Activated CD4-positive, alpha-beta T cell treated with anti-CD3 and anti-CD28 coated beads for 36 hours (primary cell): ENCODE results near the gene OSBPL7. TPM values are rescaled to one million over a fixed set of nuclear protein-coding genes. Genes with fewer than 3 reads are reported as not detected.

ENCODE experiments used
- ATAC-seq: fragments of 200-7000 bp; cut with Tn5 transposase; one replicate; pipeline ENCODE4 v1.10.0; 2021; ENCODE audit warnings: mild to moderate bottlenecking, moderate library complexity
- CTCF ChIA-PET: fragments of 350-600 bp; sonication (Branson Sonifier 250); formaldehyde crosslinking; loops from one replicate; lab custom pipeline; 2021; ENCODE audit warnings: antibody characterized with exemption; lab: Charles Lee
- POLR2A ChIA-PET: fragments of 350-600 bp; sonication (Branson Sonifier 250); formaldehyde crosslinking; loops from one replicate; lab custom pipeline; 2021; ENCODE audit warnings: antibody characterized with exemption, inconsistent platforms; lab: Charles Lee
- DNase-seq: peaks from one replicate; pipeline ENCODE4 v3.0.0-alpha.2; 2020
- H3K27ac Mint-ChIP-seq: one replicate; pipeline ENCODE4 v1.8.0; 2021; ENCODE audit warnings: mixed read lengths
- H3K27me3 Mint-ChIP-seq: one replicate; pipeline ENCODE4 v1.8.0; 2021; ENCODE audit warnings: mixed read lengths
- H3K36me3 Mint-ChIP-seq: one replicate; pipeline ENCODE4 v1.8.0; 2021; ENCODE audit warnings: low read depth, mixed read lengths
- H3K4me1 Mint-ChIP-seq: one replicate; pipeline ENCODE4 v1.8.0; 2021; ENCODE audit warnings: mixed read lengths
- H3K4me3 Mint-ChIP-seq: one replicate; pipeline ENCODE4 v1.8.0; 2021; ENCODE audit warnings: mild to moderate bottlenecking, moderate library complexity, mixed read lengths
- H3K9me3 Mint-ChIP-seq: one replicate; pipeline ENCODE4 v1.8.0; 2021; ENCODE audit warnings: low read depth, mixed read lengths
- intact Hi-C, 2 experiments: fragments of 100-400 bp; cut with DNase I in 1 of 2; cut with micrococcal nuclease in 1 of 2; formaldehyde crosslinking; loops; one replicate each; pipeline versions ENCODE4 v1.14.2 to v1.15.1; 2022 to 2024; cut with DNase I, micrococcal nuclease
- total RNA-seq, 2 experiments: library from RNA; stranded (reverse); gene quantifications; one replicate each; pipeline ENCODE4 v1.2.3, GENCODE V29; 2021

Gene OSBPL7
- total RNA-seq, 2 experiments from 2014 or later = 12.8 to 12.9 TPM

- Mint-ChIP-seq H3K27me3 (peaks cover 37% of the 10 kb centered on the region), H3K4me1 (peaks cover 5% of the 10 kb centered on the region), H3K27ac (no peak overlapping the region), H3K36me3 (no peaks in the 10 kb centered on the region), H3K4me3 (no peak overlapping the region), H3K9me3 (no peaks in the 10 kb centered on the region)
- ChIA-PET POLR2A (interaction anchor here (0.9 kb wide), 1 partner anchor 38 kb away, joined by 3 read pairs; no protein-coding TSS in a partner anchor), CTCF (interaction anchor here (0.8 to 19.9 kb wide), 5 partner anchors 9 to 28 kb away, joined by 3 to 414 read pairs (median 5); partner anchors contain the start of gene SCRN2)
- DNase-seq = no peak
- intact Hi-C loops = no loop called here
- no peak for ATAC-seq
Observed at GRCh38 chr17:47857551-47858455, 36.2 kb upstream of the OSBPL7 start.

GRCh38 chr17:47856830-47857229 is 35.2 kb upstream of the OSBPL7 start:
- ChIA-PET CTCF (interaction anchor here (1.2 to 19.9 kb wide), 3 partner anchors 8 to 29 kb away, joined by 4 to 414 read pairs (median 8); partner anchors contain the start of gene SCRN2), POLR2A (interaction anchor here (0.9 kb wide), 1 partner anchor 39 kb away, joined by 3 read pairs; no protein-coding TSS in a partner anchor)
- DNase-seq (no peak), ATAC-seq (no peak)
- H3K27me3 Mint-ChIP-seq = peaks cover 46% of the 10 kb centered on the region
- intact Hi-C loops = no loop called here
- H3K4me3 Mint-ChIP-seq = no peak overlapping the region
- no peak overlapping the region for H3K27ac Mint-ChIP-seq
- H3K4me1 Mint-ChIP-seq = peaks cover 7% of the 10 kb centered on the region
- no peaks in the 10 kb centered on the region for H3K36me3 Mint-ChIP-seq
- H3K9me3 Mint-ChIP-seq = no peaks in the 10 kb centered on the region

- no peaks in the 10 kb centered on the region for H3K9me3 Mint-ChIP-seq
- ATAC-seq (no peak), DNase-seq (no peak)
- peaks cover 9% of the 10 kb centered on the region for H3K4me1 Mint-ChIP-seq
- POLR2A ChIA-PET = no interaction called here
- H3K27ac Mint-ChIP-seq = no peak overlapping the region
- CTCF ChIA-PET = interaction anchor here (1.0 to 19.9 kb wide), 4 partner anchors 9 to 30 kb away, joined by 3 to 414 read pairs (median 5); partner anchors contain the start of gene SCRN2
- H3K36me3 Mint-ChIP-seq = no peaks in the 10 kb centered on the region
- H3K27me3 Mint-ChIP-seq = peaks cover 48% of the 10 kb centered on the region
- intact Hi-C loops = no loop called here
- no peak overlapping the region for H3K4me3 Mint-ChIP-seq
Observed at GRCh38 chr17:47855737-47856136, 34.1 kb upstream of the OSBPL7 start.

- POLR2A ChIA-PET = no interaction called here
- DNase-seq (no peak), ATAC-seq (no peak)
- peaks cover 15% of the 10 kb centered on the region for H3K4me1 Mint-ChIP-seq
- no peak overlapping the region for H3K4me3 Mint-ChIP-seq
- peaks cover 61% of the 10 kb centered on the region for H3K27me3 Mint-ChIP-seq
- CTCF ChIA-PET = interaction anchor here (0.6 to 19.9 kb wide), 6 partner anchors 11 to 91 kb away, joined by 3 to 414 read pairs (median 4); partner anchors contain the start of gene SCRN2
- intact Hi-C loops = no loop called here
- H3K36me3 Mint-ChIP-seq = no peaks in the 10 kb centered on the region
- H3K9me3 Mint-ChIP-seq = no peaks in the 10 kb centered on the region
- H3K27ac Mint-ChIP-seq = no peak overlapping the region
Observed at GRCh38 chr17:47853616-47854015, 32.0 kb upstream of the OSBPL7 start.

DNA sequence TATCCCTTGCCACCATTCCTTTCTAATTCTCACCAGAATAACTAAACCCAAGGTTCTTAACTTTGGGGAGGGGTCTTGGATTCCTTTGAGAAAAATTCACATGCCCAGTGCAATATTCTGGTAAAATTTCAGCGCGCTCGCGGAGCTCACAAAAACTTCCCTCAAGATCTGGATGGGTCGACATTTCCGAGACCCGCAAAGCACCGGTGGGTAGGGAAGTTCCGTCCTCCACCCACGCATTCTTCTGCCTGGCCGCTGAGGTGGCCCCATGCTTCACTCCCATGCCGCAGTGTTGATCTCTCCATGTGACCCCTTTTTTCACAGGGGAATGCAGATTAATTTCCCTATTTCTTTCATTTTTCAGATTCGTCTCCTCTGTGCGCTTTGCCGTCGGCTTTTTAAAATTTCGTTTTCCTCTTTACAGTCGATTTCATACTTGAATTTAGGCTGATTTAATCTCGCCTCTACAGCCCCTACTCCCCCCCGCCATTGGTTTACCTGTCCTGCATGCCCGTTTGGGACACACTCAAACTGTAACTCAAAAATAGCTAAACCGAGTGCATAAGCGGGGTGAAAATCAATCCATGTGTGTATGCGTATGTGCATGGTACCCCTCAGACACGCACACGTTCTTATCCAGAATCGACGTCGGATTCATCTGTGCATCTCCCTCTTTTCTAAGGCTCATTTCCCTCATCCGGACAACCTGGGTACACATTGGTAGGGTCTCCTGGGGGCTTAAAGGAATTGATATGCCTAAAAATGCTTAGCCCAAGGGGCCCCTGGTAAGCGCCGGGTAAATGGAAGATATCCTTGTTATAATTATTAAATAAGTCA is 30.7 kb upstream of the OSBPL7 start:
- ChIA-PET POLR2A (no interaction called here), CTCF (interaction anchor here (0.6 to 19.9 kb wide), 9 partner anchors 9 to 722 kb away, joined by 3 to 414 read pairs (median 3); partner anchors contain the start of genes PNPO and SCRN2)
- Mint-ChIP-seq H3K36me3 (no peaks in the 10 kb centered on the region), H3K27me3 (peaks cover 67% of the 10 kb centered on the region), H3K27ac (no peak overlapping the region), H3K4me1 (peaks cover 15% of the 10 kb centered on the region), H3K9me3 (no peaks in the 10 kb centered on the region), H3K4me3 (no peak overlapping the region)
- ATAC-seq (no peak), DNase-seq (no peak)
- intact Hi-C loops = no loop called here

- no peaks in the 10 kb centered on the region for H3K36me3 Mint-ChIP-seq
- POLR2A ChIA-PET = no interaction called here
- intact Hi-C loops = no loop called here
- H3K4me1 Mint-ChIP-seq = peaks cover 18% of the 10 kb centered on the region
- peaks cover 72% of the 10 kb centered on the region for H3K27me3 Mint-ChIP-seq
- no peak for DNase-seq
- H3K4me3 Mint-ChIP-seq = no peak overlapping the region
- CTCF ChIA-PET = interaction anchor here (0.8 to 19.9 kb wide), 4 partner anchors 9 to 34 kb away, joined by 3 to 414 read pairs (median 4); partner anchors contain the start of gene SCRN2
- no peak for ATAC-seq
- H3K27ac Mint-ChIP-seq = no peak overlapping the region
- no peaks in the 10 kb centered on the region for H3K9me3 Mint-ChIP-seq
Observed at GRCh38 chr17:47851764-47852112, 30.1 kb upstream of the OSBPL7 start.

- Mint-ChIP-seq H3K9me3 (no peaks in the 10 kb centered on the region), H3K36me3 (no peaks in the 10 kb centered on the region), H3K4me1 (peaks cover 18% of the 10 kb centered on the region), H3K27ac (no peak within 1 kb of the TSS), H3K27me3 (peaks cover 76% of the 10 kb centered on the region), H3K4me3 (peak within 1 kb of the TSS; percentile 6)
- ChIA-PET POLR2A (interaction anchor here (0.7 kb wide), 1 partner anchor 34 kb away, joined by 4 read pairs; no protein-coding TSS in a partner anchor), CTCF (interaction anchor here (0.5 to 19.9 kb wide), 5 partner anchors 10 to 103 kb away, joined by 3 to 414 read pairs (median 3); partner anchors contain the start of genes LRRC46, MRPL10 and SCRN2)
- DNase-seq (peak; percentile 82), ATAC-seq (peak; percentile 92)
- intact Hi-C loops = no loop called here
Observed at GRCh38 chr17:47850692-47851573, 29.3 kb upstream of the OSBPL7 start, which contains the start of gene SP6. SP6 (minus strand) TSS chr17:47851163; CDS start chr17:47848429, 2,734 bp downstream.

GRCh38 chr17:47850373-47850691 is 28.7 kb upstream of the OSBPL7 start:
- no peak for ATAC-seq
- POLR2A ChIA-PET = no interaction called here
- Mint-ChIP-seq H3K4me3 (peak overlapping the region; percentile 6), H3K4me1 (peaks cover 18% of the 10 kb centered on the region), H3K27ac (no peak overlapping the region), H3K27me3 (peaks cover 75% of the 10 kb centered on the region), H3K9me3 (no peaks in the 10 kb centered on the region), H3K36me3 (no peaks in the 10 kb centered on the region)
- DNase-seq = no peak
- intact Hi-C loops = no loop called here
- CTCF ChIA-PET = interaction anchor here (0.5 to 19.9 kb wide), 5 partner anchors 9 to 103 kb away, joined by 3 to 414 read pairs (median 3); partner anchors contain the start of genes LRRC46, MRPL10 and SCRN2

- POLR2A ChIA-PET = interaction anchor here (1.0 kb wide), 1 partner anchor 20 kb away, joined by 6 read pairs; no protein-coding TSS in a partner anchor
- intact Hi-C loops = loop anchor here in 1 of 2 experiments (10.0 kb wide), 1 partner anchor 167 kb away; no protein-coding TSS in a partner anchor
- H3K27ac Mint-ChIP-seq = no peak overlapping the region
Observed at GRCh38 chr17:47848198-47848513, 26.6 kb upstream of the OSBPL7 start.

More at GRCh38 chr17:47848198-47848513, 26.6 kb upstream of the OSBPL7 start:
- CTCF ChIA-PET = interaction anchor here (0.6 to 19.9 kb wide), 11 partner anchors 9 to 199 kb away, joined by 3 to 414 read pairs (median 3); partner anchors contain the start of gene CDK5RAP3
- Mint-ChIP-seq H3K4me1 (peaks cover 18% of the 10 kb centered on the region), H3K4me3 (no peak overlapping the region), H3K27me3 (peaks cover 65% of the 10 kb centered on the region), H3K36me3 (no peaks in the 10 kb centered on the region), H3K9me3 (no peaks in the 10 kb centered on the region)
- DNase-seq (no peak), ATAC-seq (no peak)
